Astrocyte of the cerebellum (primary cell): ENCODE results near the gene TMEM132D.

Experiments
- DNase-seq: peaks from one replicate; pipeline ENCODE4 v3.0.0-alpha.2; 2011; ENCODE audit warnings: low read depth
- H3K4me3 ChIP-seq: 2 replicates; pipeline ENCODE4 v1.5.1; 2011; ENCODE audit warnings: mild to moderate bottlenecking, low read depth, low read length, moderate library complexity
- in situ Hi-C: cut with HindIII; loops from 2 replicates; pipeline ENCODE4 v1.10.0; 2017; ENCODE audit warnings: low sequenced_read_pairs
- TF ChIP-seq, protein P1 (sequence below): IDR thresholded peaks from 2 replicates; pipeline ENCODE4 v1.5.1; 2012; ENCODE audit warnings: low read length, low read depth, moderate library complexity, mild to moderate bottlenecking; ENCODE audit errors: missing control alignments

TMEM132D gene

DNA sequence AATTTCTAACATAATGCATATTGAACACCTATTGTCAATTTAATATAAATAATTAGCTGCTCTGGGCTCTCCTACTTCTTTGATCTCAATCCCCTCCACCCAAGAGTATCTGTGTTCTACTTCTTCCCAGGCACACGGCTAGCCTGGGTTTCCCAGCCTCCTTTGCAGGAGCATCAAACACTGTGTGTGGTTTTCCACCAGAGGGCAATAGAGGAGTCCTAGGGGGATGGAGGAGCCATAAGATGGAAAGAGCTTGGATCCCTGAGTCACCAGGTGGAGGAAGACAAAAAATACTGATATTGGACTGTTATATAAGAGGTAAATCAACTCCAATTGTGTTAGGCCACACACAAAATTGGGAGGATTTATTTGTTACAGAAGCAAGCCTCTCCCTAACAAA is 716.9 kb downstream of the TMEM132D start:
- in situ Hi-C loops: no loop called here
- TF ChIP-seq, protein P1, sequence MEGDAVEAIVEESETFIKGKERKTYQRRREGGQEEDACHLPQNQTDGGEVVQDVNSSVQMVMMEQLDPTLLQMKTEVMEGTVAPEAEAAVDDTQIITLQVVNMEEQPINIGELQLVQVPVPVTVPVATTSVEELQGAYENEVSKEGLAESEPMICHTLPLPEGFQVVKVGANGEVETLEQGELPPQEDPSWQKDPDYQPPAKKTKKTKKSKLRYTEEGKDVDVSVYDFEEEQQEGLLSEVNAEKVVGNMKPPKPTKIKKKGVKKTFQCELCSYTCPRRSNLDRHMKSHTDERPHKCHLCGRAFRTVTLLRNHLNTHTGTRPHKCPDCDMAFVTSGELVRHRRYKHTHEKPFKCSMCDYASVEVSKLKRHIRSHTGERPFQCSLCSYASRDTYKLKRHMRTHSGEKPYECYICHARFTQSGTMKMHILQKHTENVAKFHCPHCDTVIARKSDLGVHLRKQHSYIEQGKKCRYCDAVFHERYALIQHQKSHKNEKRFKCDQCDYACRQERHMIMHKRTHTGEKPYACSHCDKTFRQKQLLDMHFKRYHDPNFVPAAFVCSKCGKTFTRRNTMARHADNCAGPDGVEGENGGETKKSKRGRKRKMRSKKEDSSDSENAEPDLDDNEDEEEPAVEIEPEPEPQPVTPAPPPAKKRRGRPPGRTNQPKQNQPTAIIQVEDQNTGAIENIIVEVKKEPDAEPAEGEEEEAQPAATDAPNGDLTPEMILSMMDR: peak; percentile 24
- H3K4me3 ChIP-seq: no peak overlapping the region
- DNase-seq: no peak

DNA sequence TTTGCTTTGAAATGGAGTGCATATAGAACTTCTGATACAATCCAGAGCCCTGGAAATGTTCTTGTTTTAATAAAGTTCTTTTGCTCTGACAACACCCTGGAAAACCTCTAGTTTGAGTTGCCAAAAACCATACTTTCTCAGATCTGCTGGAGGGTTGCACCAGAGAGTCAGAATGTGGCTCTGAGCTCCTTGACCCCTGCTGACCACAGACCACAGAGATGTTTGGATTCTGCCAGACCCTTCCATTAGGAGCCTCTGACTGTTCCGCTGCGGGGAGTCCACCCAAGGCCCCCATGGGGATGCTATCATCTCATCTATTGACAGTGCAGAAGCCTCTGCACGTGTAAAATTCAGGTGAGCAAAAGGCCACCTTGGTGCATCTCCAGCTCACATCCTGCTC is 718.0 kb downstream of the TMEM132D start:
- H3K4me3 ChIP-seq: no peak overlapping the region
- in situ Hi-C loops: no loop called here
- TF ChIP-seq, protein P1: no peak
- peak; percentile 73 for DNase-seq

DNA sequence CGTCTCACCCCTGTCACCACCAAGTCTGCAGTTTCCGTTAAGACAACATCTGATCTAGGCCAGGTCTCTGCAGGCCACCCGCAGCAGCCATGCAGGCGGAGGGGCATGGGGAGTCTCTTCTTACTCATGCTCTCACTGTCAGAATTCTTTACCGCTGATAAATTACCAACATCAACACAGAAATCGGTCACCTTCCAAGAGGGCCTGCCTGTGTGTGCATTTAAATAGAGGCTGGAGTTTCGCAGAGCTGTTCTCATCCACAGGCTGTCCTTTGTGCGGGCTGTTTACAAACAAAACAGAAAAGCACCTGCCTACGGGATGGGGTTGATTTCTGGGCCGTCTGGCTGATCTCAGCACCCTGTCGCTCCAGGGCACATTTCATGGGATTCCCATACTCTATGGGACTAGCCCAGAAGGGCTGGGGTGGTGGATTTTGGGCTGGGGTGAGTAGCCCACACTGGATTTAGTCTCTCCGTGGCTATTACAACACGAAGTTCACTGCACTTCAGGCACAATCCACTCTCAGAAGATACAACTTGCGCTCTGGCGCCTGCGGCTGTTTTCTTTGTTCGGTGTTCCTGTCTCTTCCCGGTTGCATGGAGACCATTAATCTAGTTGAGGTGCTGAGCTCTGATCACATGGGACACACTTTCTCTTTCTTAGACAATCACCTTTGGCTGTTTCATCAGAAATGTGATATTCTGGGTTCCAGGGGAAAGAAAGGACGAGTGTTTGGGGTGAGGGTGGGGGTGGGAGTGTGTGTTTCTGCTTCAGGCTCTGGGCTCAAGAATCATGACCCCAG is 719.5 kb downstream of the TMEM132D start:
- TF ChIP-seq, protein P1: no peak
- in situ Hi-C loops: no loop called here
- peak; percentile 2 for DNase-seq
- no peak overlapping the region for H3K4me3 ChIP-seq

DNA sequence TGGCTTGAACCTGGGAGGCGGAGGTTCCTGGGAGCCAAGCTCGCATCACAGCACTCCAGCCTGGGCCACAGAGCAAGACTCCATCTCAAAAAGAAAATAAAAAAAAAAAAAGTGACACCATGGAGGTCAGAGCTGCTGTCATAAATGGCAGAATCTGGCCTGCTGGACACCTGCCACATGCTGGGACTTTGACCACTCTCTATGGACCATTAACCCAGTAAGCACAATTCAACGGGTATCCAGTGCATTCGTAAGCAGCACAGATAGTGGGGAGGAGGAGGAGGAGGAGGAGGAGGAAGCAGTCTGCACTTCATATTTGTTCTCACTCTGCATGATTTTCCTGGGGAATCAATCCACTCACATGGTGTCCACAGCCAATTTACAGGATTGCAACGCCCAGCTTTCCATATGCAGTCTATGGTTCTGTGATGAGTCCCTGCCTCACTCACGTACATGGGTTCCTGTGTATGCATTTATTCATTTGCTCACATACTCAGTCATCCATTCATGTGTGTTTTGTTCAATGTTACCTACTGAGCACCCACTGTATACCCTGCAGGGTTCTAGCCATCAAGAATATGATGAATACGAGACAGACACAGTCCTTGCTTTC is 723.8 kb downstream of the TMEM132D start:
- DNase-seq: no peak
- in situ Hi-C loops: no loop called here
- H3K4me3 ChIP-seq: no peak overlapping the region
- TF ChIP-seq, protein P1: no peak

DNA sequence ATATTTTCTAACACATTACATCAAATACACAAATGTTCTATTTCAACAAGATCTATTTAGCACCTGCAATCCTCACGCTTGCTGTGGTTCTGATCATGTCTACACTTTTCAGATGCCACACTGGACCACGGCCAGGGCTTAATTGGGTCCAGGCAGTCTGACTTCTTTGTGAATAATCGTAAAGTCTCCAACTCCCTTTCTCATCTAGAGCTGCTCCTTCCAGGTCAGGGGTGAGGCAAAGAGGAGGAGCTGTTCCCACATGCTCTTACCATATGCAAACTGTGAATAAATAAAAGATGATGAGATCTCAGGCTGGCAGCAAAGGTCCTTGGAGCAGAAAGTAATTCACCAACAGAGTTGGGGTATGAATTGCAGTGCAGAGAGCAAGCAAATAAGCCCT is 733.9 kb downstream of the TMEM132D start:
- in situ Hi-C loops: no loop called here
- H3K4me3 ChIP-seq: no peak overlapping the region
- no peak for DNase-seq
- TF ChIP-seq, protein P1: no peak

DNA sequence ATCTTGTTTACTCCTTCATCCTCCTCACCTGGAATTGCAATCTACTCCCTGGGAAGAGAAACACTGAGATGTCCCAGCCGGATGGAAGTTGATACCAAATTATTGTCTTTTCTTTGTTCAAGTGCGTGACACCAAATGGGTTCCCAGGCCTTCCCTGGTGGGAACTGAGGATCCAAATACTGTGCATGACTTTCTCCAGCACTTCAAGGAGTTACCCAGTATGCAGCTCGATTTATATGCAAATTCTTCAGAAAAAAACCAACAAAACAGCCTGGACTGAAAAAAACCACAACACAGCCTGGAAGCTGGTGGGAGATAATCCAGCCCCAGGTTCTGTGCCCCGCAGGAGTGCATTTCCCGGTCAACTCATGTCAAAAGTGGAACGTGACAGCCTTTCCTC is 740.0 kb downstream of the TMEM132D start:
- TF ChIP-seq, protein P1: no peak
- H3K4me3 ChIP-seq: no peak overlapping the region
- in situ Hi-C loops: no loop called here
- no peak for DNase-seq
